Left renal cortex interstitium (tissue), 4 donors: ENCODE measurements around the gene ALS2CL. TPM values are rescaled to one million over a fixed set of nuclear protein-coding genes. Genes with fewer than 3 reads are reported as not detected.

Experiments
- DNase-seq, 4 donors: peaks; one replicate each; pipeline ENCODE4 v3.0.0-alpha.2; 2013; ENCODE audit warnings: low read depth in 4 of 4, low spot score in 2 of 4, missing footprints in 1 of 4
- polyA plus RNA-seq, 4 donors: library from polyadenylated mRNA; unstranded; fragments of 120-200 nt; gene quantifications; one replicate each; pipeline ENCODE4 v1.2.1, GENCODE V29; 2013; ENCODE audit not compliant: insufficient read length in 4 of 4

Gene ALS2CL
- polyA plus RNA-seq, 4 donors, result 7.6 to 18.0 (median 14.2) TPM

GRCh38 chr3:46680298-46680826 lies 13.1 kb downstream of the ALS2CL start:
- DNase-seq, result no peak

GRCh38 chr3:46679681-46680080 lies 13.8 kb downstream of the ALS2CL start:
- DNase-seq, result no peak

- DNase-seq, result no peak
Observed at GRCh38 chr3:46678280-46678679, 15.2 kb downstream of the ALS2CL start.

GRCh38 chr3:46677411-46677726 lies 16.1 kb downstream of the ALS2CL start:
- DNase-seq, result no peak

DNA sequence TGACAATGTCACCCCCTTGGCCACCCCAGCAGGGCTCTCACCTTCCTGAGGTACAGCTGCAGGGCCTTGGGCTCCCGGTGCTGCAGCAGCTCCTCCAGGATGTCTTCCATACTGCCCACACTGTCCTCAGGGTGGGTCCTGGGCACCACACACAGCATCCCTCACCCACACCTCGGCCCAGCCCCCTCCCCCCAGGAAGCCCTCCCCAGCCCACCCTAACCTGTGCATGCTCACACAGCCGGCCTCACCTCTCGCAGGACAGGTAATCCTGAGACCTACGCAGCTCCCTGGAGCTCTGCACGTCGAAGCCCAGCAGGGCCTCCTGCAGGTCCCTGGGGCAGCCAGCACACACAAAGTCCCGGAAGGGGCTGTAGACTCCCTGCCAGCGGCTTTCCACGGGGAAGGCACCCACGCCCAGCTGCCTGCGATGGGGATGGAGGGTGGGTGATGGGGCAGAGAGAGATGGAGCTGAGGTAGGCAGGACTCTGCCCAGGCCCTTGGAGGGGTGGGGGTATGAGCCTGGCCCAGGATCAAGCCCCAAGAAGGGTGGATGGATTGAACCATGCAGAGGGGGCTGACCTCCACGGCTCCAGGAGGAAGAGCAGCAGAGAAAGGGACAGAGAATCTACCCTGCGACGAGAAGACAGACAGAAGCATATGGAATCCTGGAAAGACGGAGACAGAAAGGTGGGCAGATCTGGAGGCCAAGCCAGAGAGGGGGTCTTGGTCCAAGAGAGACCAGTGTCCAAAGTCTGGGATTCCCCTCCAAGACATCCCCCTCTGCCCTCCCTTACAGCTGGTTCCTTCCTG lies 16.7 kb downstream of the ALS2CL start:
- DNase-seq, result no peak

- DNase-seq, result no peak
Observed at GRCh38 chr3:46675843-46676567, 17.5 kb downstream of the ALS2CL start.

GRCh38 chr3:46675426-46675825 lies 18.1 kb downstream of the ALS2CL start:
- no peak for DNase-seq

- DNase-seq, result no peak
Observed at GRCh38 chr3:46674031-46674845, 19.2 kb downstream of the ALS2CL start.

- no peak for DNase-seq
Observed at GRCh38 chr3:46673151-46674030, 20.1 kb downstream of the ALS2CL start.

- no peak for DNase-seq
Observed at GRCh38 chr3:46672349-46672695, 21.2 kb downstream of the ALS2CL start.

GRCh38 chr3:46671541-46672348 lies 21.7 kb downstream of the ALS2CL start:
- no peak for DNase-seq

- DNase-seq, result no peak
Observed at GRCh38 chr3:46670891-46671427, 22.5 kb downstream of the ALS2CL start.

- no peak for DNase-seq
Observed at GRCh38 chr3:46670000-46670890, 23.2 kb downstream of the ALS2CL start.

- no peak for DNase-seq
Observed at GRCh38 chr3:46669191-46669999, 24.1 kb downstream of the ALS2CL start.

- no peak for DNase-seq
Observed at GRCh38 chr3:46668591-46668990, 24.9 kb downstream of the ALS2CL start.

DNA sequence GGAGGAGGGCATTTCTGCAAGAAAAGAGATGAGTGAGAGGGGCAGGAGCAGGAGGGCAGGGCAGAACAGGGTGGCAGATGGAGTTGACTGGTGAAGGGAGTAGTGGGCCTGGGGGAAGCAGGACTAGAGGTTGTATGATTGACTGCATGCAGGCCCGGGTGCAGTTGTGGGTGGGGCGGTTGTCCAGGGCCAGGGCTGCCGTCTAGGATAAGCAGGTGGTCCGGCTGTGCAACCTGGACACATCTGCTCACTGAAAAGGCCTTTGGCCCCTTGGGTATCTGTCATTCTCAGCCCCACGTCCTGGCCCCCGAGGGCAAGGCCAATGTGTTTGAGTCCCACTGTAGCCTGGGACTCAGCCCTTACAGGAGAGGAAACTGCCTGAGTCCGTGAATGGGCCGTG lies 25.4 kb downstream of the ALS2CL start:
- no peak for DNase-seq

DNA sequence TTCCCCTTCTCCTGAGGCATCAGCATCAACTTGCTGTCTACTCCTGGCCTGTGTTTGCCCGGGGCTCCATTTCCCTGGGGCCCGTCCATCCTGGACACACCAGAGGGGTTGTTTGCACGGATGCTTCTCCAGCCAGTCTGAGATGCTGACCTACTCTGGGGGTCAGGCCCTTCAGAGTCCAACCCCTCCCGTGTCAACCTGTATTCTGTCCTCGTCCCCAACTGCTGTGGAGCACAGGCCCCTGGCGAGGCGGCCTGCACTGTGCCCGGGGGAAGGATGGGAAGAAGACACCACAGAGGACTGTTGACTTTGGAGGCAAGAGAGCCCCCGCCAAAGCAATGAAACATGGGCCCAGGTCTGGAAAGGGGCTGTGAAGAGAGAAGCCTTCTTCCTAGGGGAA lies 25.8 kb downstream of the ALS2CL start:
- DNase-seq, result no peak
